Osteocyte (in vitro differentiated cells): ENCODE measurements around the gene CPA3. TPM values are rescaled to one million over a fixed set of nuclear protein-coding genes. Genes with fewer than 3 reads are reported as not detected.

Experiments used
- DNase-seq: peaks from one replicate; pipeline ENCODE4 v3.0.0; 2021; ENCODE audit warnings: mixed read lengths; ENCODE audit not compliant: unreplicated experiment; ENCODE audit errors: extremely low spot score
- H3K27ac Mint-ChIP-seq: one replicate; pipeline ENCODE4 v1.8.0; 2021; ENCODE audit warnings: mild to moderate bottlenecking, mixed read lengths; ENCODE audit not compliant: unreplicated experiment
- H3K27me3 Mint-ChIP-seq: one replicate; pipeline ENCODE4 v1.8.0; 2021; ENCODE audit warnings: mixed read lengths; ENCODE audit not compliant: unreplicated experiment
- H3K36me3 Mint-ChIP-seq: one replicate; pipeline ENCODE4 v1.8.0; 2021; ENCODE audit warnings: mixed read lengths; ENCODE audit not compliant: unreplicated experiment
- H3K4me1 Mint-ChIP-seq: one replicate; pipeline ENCODE4 v1.8.0; 2021; ENCODE audit warnings: mixed read lengths; ENCODE audit not compliant: unreplicated experiment
- H3K4me3 Mint-ChIP-seq: one replicate; pipeline ENCODE4 v1.8.0; 2021; ENCODE audit warnings: mild to moderate bottlenecking, moderate library complexity, mixed read lengths; ENCODE audit not compliant: unreplicated experiment
- H3K9me3 Mint-ChIP-seq: one replicate; pipeline ENCODE4 v1.8.0; 2021; ENCODE audit warnings: mixed read lengths; ENCODE audit not compliant: unreplicated experiment
- CTCF ChIP-seq: fragments of 200-600 bp; sonication (generic); IDR thresholded peaks from 2 replicates; pipeline ENCODE4 v1.5.0; 2021; ENCODE audit warnings: antibody characterized with exemption, mild to moderate bottlenecking, moderate library complexity
- total RNA-seq: library from RNA; stranded (reverse); gene quantifications from 2 replicates; pipeline ENCODE4 v1.2.1, GENCODE V29; 2021

Gene CPA3
- total RNA-seq, 1 donor from 2014 or later: not detected

- H3K4me3 Mint-ChIP-seq: no peak overlapping the region
- H3K9me3 Mint-ChIP-seq: no peaks in the 10 kb centered on the region
- TF ChIP-seq CTCF: no peak
- H3K27ac Mint-ChIP-seq: no peak overlapping the region
- H3K4me1 Mint-ChIP-seq: no peaks in the 10 kb centered on the region
- no peak for DNase-seq
- peaks cover 7% of the 10 kb centered on the region for H3K27me3 Mint-ChIP-seq
- no peaks in the 10 kb centered on the region for H3K36me3 Mint-ChIP-seq
Measured at GRCh38 chr3:148847351-148847750, 17.7 kb upstream of the CPA3 start.

GRCh38 chr3:148848410-148848809, 16.7 kb upstream of the CPA3 start:
- H3K9me3 Mint-ChIP-seq: no peaks in the 10 kb centered on the region
- no peak for TF ChIP-seq CTCF

GRCh38 chr3:148852271-148852992, 12.7 kb upstream of the CPA3 start:
- DNase-seq: no peak
- no peaks in the 10 kb centered on the region for H3K9me3 Mint-ChIP-seq
- H3K27me3 Mint-ChIP-seq: peaks cover 14% of the 10 kb centered on the region
- H3K4me3 Mint-ChIP-seq: no peak overlapping the region
- TF ChIP-seq CTCF: no peak
- H3K27ac Mint-ChIP-seq: no peak overlapping the region
- H3K36me3 Mint-ChIP-seq: no peaks in the 10 kb centered on the region
- no peaks in the 10 kb centered on the region for H3K4me1 Mint-ChIP-seq

More at GRCh38 chr3:148848410-148848809, 16.7 kb upstream of the CPA3 start:
- Mint-ChIP-seq H3K4me1 (no peaks in the 10 kb centered on the region), H3K4me3 (no peak overlapping the region), H3K27ac (no peak overlapping the region), H3K27me3 (peaks cover 10% of the 10 kb centered on the region), H3K36me3 (no peaks in the 10 kb centered on the region)
- no peak for DNase-seq

GRCh38 chr3:148853076-148853475, 12.0 kb upstream of the CPA3 start:
- TF ChIP-seq CTCF: no peak
- peaks cover 14% of the 10 kb centered on the region for H3K27me3 Mint-ChIP-seq
- no peak overlapping the region for H3K4me3 Mint-ChIP-seq
- no peaks in the 10 kb centered on the region for H3K36me3 Mint-ChIP-seq
- H3K9me3 Mint-ChIP-seq: no peaks in the 10 kb centered on the region
- no peak overlapping the region for H3K27ac Mint-ChIP-seq
- no peaks in the 10 kb centered on the region for H3K4me1 Mint-ChIP-seq
- no peak for DNase-seq

GRCh38 chr3:148854061-148854460, 11.0 kb upstream of the CPA3 start:
- H3K9me3 Mint-ChIP-seq: no peaks in the 10 kb centered on the region
- no peak overlapping the region for H3K27ac Mint-ChIP-seq

More at GRCh38 chr3:148854061-148854460, 11.0 kb upstream of the CPA3 start:
- Mint-ChIP-seq H3K27me3 (peaks cover 11% of the 10 kb centered on the region), H3K4me1 (no peaks in the 10 kb centered on the region), H3K4me3 (no peak overlapping the region), H3K36me3 (no peaks in the 10 kb centered on the region)
- no peak for TF ChIP-seq CTCF
- no peak for DNase-seq
